Mesothelial cell of epicardium (in vitro differentiated cells): ENCODE data around the gene CSTPP1. TPM values are rescaled to one million over a fixed set of nuclear protein-coding genes. Genes with fewer than 3 reads are reported as not detected.

ENCODE experiments used
- DNase-seq, 2 experiments: peaks; one replicate each; pipeline ENCODE4 v3.0.0; 2021; ENCODE audit warnings: low spot score in 2 of 2; ENCODE audit not compliant: unreplicated experiment in 2 of 2
- H3K27ac Mint-ChIP-seq: 2 replicates; pipeline ENCODE4 v1.8.0; 2021; ENCODE audit warnings: mixed read lengths
- H3K27me3 Mint-ChIP-seq: 2 replicates; pipeline ENCODE4 v1.8.0; 2021; ENCODE audit warnings: low read depth, mixed read lengths
- H3K36me3 Mint-ChIP-seq: 2 replicates; pipeline ENCODE4 v1.8.0; 2021; ENCODE audit warnings: mixed read lengths
- H3K4me1 Mint-ChIP-seq: 2 replicates; pipeline ENCODE4 v1.8.0; 2021; ENCODE audit warnings: mixed read lengths
- H3K4me3 Mint-ChIP-seq: 2 replicates; pipeline ENCODE4 v1.8.0; 2021; ENCODE audit warnings: mild to moderate bottlenecking, moderate library complexity, mixed read lengths
- H3K9me3 Mint-ChIP-seq: 2 replicates; pipeline ENCODE4 v1.8.0; 2021; ENCODE audit warnings: mixed read lengths
- CTCF ChIP-seq: fragments of 200-600 bp; sonication (generic); IDR thresholded peaks from one replicate; pipeline ENCODE4 v1.5.0; 2021; ENCODE audit warnings: antibody characterized with exemption; ENCODE audit not compliant: unreplicated experiment
- total RNA-seq: library from RNA; stranded (reverse); gene quantifications from 3 replicates; pipeline ENCODE4 v1.2.1, GENCODE V29; 2021

Gene CSTPP1
- total RNA-seq, 1 donor from 2014 or later = 44.0 TPM

- H3K4me3 Mint-ChIP-seq = no peak overlapping the region
These were observed 84.4 kb downstream of the CSTPP1 start for GRCh38 chr11:47020793-47021526.

GRCh38 chr11:47021527-47021818, 84.9 kb downstream of the CSTPP1 start:
- Mint-ChIP-seq H3K4me1 (peaks cover 12% of the 10 kb centered on the region), H3K4me3 (no peak overlapping the region), H3K27me3 (no peaks in the 10 kb centered on the region), H3K27ac (no peak overlapping the region), H3K9me3 (no peaks in the 10 kb centered on the region), H3K36me3 (peaks cover 3% of the 10 kb centered on the region)
- no peak for DNase-seq
- no peak for TF ChIP-seq CTCF

More at GRCh38 chr11:47020793-47021526, 84.4 kb downstream of the CSTPP1 start:
- H3K27me3 Mint-ChIP-seq = no peaks in the 10 kb centered on the region
- TF ChIP-seq CTCF = no peak
- peaks cover 11% of the 10 kb centered on the region for H3K4me1 Mint-ChIP-seq
- H3K9me3 Mint-ChIP-seq = no peaks in the 10 kb centered on the region
- peaks cover 3% of the 10 kb centered on the region for H3K36me3 Mint-ChIP-seq
- DNase-seq = no peak
- H3K27ac Mint-ChIP-seq = no peak overlapping the region

GRCh38 chr11:47021965-47022364, 85.4 kb downstream of the CSTPP1 start:
- H3K4me3 Mint-ChIP-seq = no peak overlapping the region
- no peak for TF ChIP-seq CTCF
- no peaks in the 10 kb centered on the region for H3K9me3 Mint-ChIP-seq
- no peak overlapping the region for H3K27ac Mint-ChIP-seq
- no peaks in the 10 kb centered on the region for H3K27me3 Mint-ChIP-seq
- H3K36me3 Mint-ChIP-seq = peaks cover 3% of the 10 kb centered on the region
- H3K4me1 Mint-ChIP-seq = peaks cover 12% of the 10 kb centered on the region
- no peak for DNase-seq

GRCh38 chr11:47028195-47029093, 91.9 kb downstream of the CSTPP1 start:
- DNase-seq = no peak
- no peak for TF ChIP-seq CTCF
- H3K4me1 Mint-ChIP-seq = peaks cover 4% of the 10 kb centered on the region
- H3K9me3 Mint-ChIP-seq = no peaks in the 10 kb centered on the region
- H3K27ac Mint-ChIP-seq = no peak overlapping the region
- no peaks in the 10 kb centered on the region for H3K36me3 Mint-ChIP-seq
- H3K4me3 Mint-ChIP-seq = no peak overlapping the region
- no peaks in the 10 kb centered on the region for H3K27me3 Mint-ChIP-seq

- no peak for TF ChIP-seq CTCF
- no peak for DNase-seq
- H3K27me3 Mint-ChIP-seq = no peaks in the 10 kb centered on the region
- H3K4me3 Mint-ChIP-seq = no peak overlapping the region
- peaks cover 1% of the 10 kb centered on the region for H3K4me1 Mint-ChIP-seq
- H3K36me3 Mint-ChIP-seq = peaks cover 11% of the 10 kb centered on the region
- peaks cover 8% of the 10 kb centered on the region for H3K9me3 Mint-ChIP-seq
- H3K27ac Mint-ChIP-seq = no peak overlapping the region
These were observed 96.9 kb downstream of the CSTPP1 start for GRCh38 chr11:47033439-47033838.
